ENCODE measurements around the gene AP1S1.
"Not testable (repeated sequence)": the region's sequence is repeated elsewhere in the genome, so short reads cannot be mapped to it uniquely, and the experiment has no call there.

The AP1S1 gene

DNA sequence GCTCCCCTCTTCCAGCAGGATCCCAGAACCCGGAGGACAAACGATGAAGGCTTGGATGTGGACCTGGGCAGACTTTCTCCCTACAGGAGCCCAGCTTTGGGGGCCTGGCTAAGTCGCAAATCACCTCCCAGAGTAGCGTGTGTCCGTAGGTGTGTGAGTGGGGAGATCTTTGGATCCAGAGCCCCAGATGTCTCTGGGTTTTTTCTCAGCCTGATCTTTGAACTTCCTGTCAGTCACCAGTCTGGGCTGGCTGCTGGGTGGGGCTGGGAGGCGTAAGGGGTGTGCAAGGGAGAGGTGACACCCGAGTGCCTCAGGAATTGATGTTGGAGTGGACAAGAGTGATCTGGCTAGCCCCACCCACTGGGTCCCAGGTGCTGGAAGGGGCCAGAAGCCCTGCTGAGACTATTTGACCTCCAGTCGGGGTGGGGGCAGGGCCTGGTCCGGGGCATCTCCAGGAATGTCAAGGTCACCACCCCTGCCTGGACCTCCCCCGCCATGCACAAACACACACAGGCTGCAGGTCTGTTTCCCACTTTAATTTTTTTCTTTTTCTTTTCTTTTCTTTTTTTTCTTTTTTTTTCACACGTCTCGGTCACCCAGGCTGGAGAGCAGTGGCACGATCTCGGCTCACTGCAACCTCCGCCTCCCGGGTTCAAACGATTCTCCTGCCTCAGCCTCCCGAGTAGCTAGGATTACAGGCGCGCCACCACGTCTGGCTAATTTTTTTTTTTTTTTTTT lies 46.8 kb downstream of the AP1S1 start, which contains the start of gene MOGAT3:
TSS of gene MOGAT3 (minus strand) at position 175 of the 738 bp plus-strand sequence. CDS start 182 bp downstream, outside the sequence.
- DNase-seq (ENCODE audit: low read depth in 2 of 2), result no peak

DNA sequence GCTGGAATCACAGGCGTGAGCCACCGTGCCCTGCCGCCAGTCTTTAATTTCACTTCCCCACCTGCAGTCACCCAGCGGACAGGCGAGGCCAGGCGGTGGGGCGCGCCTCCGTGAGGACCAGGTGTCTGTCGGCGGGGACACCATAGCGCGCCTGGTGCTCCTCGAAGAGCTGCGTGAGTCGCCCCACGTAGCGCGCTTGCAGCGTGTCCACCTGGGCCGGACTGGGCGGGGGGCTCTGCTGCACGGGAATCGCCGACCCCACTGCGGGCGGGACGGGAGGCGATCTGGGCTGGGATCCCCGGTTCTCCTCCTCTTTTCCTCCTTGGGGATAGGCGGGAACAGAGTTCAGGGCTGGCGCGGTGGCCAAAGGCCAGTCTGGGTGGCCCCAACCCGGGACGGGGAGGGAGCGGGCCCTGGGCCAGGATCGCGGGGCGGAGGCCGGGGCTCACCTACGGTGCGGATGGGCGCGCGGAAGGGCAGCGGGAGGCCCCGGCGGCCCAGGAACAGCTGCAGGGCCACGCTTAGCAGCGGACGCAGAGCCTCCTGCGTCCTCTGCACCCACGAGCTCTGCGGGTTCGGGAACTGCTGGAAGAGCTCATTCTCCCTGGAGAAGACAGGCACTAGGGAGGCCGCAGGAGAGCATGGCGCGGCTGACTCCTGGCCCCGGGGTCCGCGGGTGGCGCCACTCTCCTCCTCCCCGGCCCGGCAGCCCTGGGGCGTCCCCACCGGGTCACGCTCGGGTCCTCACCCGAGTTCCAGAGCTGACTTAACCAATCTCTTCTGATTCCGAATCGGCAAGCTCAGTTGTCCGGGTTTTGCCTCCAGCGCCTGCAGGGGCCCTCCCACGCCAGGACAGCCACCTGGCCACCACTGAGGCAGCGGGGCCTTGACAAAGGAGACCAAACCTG lies 47.7 kb downstream of the AP1S1 start:
- DNase-seq (ENCODE audit: low read depth in 2 of 2), result no peak

DNA sequence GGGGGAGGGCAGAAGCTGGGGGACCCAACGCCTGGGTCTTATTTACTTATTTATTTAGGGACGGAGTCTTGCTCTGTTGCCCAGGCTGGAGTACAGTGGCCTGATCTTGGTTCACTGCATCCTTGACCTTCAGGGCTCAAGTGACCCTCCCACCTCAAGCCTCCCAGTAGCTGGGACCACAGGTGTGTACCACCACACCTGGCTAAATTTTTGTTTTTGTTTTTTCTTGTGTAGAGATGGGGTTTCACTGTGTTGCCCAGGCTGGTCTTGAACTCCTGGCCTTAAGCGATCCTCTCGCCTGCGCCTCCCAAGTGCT lies 48.3 kb downstream of the AP1S1 start:
- no peak for DNase-seq (ENCODE audit: low read depth in 2 of 2)

DNA sequence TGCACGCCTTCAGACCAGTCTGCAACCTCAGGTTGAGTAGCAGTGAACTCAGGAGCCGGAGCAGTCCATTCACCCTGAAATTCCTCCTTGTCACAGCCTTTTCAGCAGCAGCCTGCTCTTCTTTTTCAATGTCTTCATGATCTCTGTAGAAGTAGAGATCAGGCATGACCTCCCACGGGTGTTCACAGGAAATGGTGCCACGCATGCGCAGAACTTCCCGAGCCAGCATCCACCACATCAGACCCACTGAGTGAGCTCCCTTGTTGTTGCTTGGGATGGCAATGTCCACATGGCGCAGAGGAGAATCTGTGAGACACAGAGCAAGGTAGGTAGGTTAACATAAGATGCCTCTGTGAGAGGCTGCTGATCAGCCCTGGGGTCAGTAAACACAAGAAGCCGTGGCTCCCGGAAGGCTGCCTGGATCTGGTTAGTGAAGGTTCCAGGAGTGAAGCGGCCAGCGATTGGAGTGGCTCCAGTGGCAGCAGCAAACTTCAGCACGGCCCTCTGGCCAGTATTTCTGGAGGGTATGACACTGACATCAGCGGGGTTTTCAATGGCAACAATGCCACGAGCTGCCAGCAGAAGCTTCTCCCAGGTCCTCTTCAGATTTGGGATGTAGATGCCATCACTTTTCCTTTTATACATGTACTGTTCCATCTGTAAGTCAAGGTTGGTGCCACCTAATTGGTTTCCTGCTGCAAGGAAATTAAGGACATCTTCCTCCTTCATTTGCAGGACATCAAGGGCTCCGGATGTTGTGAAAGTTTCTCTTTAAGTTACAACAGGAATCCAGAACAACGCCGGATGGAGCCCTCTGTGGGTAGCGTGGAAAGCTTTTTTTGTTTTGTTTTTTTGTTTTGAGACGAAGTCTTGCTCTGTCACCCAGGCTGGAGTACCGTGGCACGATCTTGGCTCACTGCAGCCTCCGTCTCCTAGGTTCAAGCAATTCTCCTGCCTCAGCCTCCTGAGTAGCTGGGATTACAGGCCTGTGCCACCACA lies 49.8 kb downstream of the AP1S1 start:
- not testable (repeated sequence) for DNase-seq (ENCODE audit: low read depth in 2 of 2)

DNA sequence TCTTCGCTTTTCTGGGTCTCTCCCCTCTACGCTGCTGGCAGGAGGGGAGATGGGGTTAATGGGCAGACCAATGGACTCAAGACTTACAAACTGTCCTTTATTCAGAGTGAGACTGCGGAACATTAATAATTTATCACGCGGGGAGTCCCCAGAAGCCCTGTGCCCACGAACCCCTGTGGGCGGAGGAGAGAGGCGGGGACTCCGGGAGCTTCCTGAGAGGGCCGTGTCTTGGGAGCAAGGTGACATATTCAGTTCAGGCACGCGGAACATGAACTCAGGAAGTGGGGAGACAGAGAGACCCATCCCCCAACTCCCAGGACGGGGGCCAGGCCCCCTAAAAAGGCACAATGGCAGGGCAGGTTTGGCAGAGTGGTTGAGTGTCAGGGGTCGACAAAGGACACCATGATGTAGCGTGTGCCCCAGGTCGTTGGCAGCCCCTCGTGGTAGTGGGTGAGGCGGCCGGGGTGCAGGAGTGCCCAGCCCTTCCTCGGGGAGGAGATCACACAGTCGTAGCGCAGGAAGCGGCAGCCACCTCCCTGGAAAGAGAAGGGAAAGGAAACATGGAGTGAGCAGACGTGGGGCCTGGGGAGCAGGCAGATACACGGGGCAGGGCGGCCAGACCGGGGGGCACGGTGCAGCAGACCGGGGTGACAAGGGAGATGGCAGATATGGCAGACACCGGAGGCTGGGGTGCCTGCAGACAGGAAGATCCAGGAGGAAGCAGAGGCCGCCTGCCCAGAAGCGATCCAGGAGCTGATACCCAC lies 51.8 kb downstream of the AP1S1 start:
- DNase-seq (ENCODE audit: low read depth in 2 of 2), result no peak

DNA sequence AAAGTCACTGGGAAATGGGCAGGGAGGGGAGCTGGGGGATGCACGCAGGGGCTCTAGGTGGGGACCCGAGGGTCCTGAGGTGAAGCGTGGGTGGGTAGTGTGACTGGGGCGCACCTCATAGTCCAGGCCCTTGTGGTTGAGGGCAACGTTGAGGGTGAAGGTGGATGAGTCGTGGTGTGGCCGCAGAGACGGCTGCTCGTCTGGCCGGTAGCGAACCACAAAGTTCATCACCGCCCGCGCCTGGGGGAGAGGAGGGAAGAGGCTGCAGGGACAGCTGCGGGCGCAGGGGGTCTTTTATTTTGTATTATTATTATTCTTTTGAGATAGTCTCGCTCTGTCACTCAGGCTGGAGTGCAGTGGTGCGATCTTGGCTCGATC lies 52.4 kb downstream of the AP1S1 start:
- DNase-seq (ENCODE audit: low read depth in 2 of 2), result no peak

DNA sequence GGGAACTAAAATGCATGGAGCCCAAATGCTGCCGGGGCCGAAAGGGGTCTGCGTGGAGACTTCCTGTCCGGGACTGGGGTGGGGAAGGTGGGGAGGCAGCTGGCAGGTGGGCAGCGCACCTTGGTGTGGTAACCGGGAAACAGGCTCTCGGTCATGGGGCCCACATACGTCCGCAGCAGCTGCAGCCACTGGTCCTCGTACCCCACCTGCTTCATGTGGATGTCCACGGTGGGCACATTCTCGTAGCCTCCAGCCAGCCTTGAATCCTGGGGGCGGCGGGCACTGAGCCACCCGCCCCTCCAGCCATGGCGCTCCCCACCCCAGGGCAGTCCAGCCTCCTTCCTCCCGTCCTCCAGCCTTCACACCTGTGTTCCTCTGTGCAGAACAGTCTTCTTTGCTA lies 53.2 kb downstream of the AP1S1 start:
- no peak for DNase-seq (ENCODE audit: low read depth in 2 of 2)

DNA sequence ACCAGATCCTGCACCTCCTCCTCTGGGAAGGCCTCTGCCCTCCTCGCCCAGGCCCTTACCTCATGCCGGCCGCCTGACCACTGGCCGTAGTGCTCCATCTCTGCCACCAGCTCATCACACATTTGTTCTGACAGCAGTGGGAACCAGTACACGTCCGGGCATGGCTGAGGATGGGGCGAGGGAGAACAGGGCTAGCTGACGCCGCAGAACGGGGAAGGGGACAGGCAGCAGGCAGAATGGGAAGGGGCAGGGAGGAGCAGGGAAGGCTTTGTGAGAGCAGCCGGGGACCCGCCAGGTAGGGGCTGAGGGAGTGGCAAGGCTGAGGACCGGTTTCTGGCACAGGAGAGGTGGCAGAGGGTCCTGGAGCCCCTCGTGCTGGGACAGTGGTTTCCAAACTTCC lies 54.5 kb downstream of the AP1S1 start:
- DNase-seq (ENCODE audit: low read depth in 2 of 2), result no peak

DNA sequence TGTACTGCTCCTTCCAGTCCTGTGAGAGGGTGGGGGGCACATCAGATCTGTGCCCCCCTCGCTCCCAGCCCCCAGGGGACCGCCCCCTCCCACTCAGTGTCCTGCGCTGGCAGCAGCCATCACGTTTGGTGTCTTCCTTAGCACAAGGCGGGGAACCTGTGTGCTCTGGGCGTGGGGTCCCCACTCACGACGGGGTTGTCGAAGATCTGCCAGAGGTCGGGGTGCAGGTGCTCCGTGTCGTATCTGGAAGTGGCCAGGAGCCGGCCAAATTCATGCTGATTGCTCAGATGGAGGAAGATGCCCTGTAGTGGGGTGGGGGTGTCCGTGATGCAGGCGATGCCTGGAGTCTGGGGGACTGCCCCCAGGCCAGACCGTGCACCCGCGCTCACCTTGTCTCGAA lies 55.9 kb downstream of the AP1S1 start:
- no peak for DNase-seq (ENCODE audit: low read depth in 2 of 2)
